H1 (cell line): ENCODE results near the gene POLD1. TPM values are rescaled to one million over a fixed set of nuclear protein-coding genes. Genes with fewer than 3 reads are reported as not detected.
A peak's percentile ranks its signal among the peaks of the same experiment; 100 is the strongest.

Source experiments
- CTCF ChIA-PET: fragments of 300-600 bp; sonication (Branson Sonifier 250); formaldehyde crosslinking; loops from one replicate; lab custom pipeline; 2021; ENCODE audit not compliant: partially characterized antibody; lab: Charles Lee
- POLR2A ChIA-PET: fragments of 300-600 bp; sonication (Branson Sonifier 250); formaldehyde crosslinking; loops from one replicate; lab custom pipeline; 2021; ENCODE audit warnings: inconsistent platforms; ENCODE audit not compliant: partially characterized antibody; lab: Charles Lee
- DNase-seq, 2 experiments: peaks; one replicate each; pipeline versions ENCODE4 v3.0.0 to v3.0.0-alpha.2; 2010 to 2022; ENCODE audit warnings: low spot score in 2 of 2, low read depth in 1 of 2, mixed read lengths in 1 of 2
- FAIRE-seq: peaks from 2 replicates; lab custom pipeline; 2011; peaks lifted over from hg19 to GRCh38; lab: Jason Lieb, UNC
- H2AFZ ChIP-seq: 2 replicates; pipeline ENCODE4 v1.8.1; 2012; ENCODE audit warnings: low read length, inconsistent platforms
- H2AK5ac ChIP-seq: 2 replicates; pipeline ENCODE4 v1.6.1; 2013; ENCODE audit warnings: low read depth, low read length
- H2BK120ac ChIP-seq: replicated peaks from 2 replicates; pipeline ENCODE3; 2013; ENCODE audit warnings: low read depth, low read length, inconsistent platforms
- H2BK12ac ChIP-seq: 2 replicates; pipeline ENCODE4 v1.6.1; 2013; ENCODE audit warnings: low read depth, low read length
- H2BK15ac ChIP-seq: 2 replicates; pipeline ENCODE4 v1.6.1; 2013; ENCODE audit warnings: low read length
- H2BK20ac ChIP-seq: 2 replicates; pipeline ENCODE4 v1.6.1; 2013; ENCODE audit warnings: low read length
- H2BK5ac ChIP-seq: 2 replicates; pipeline ENCODE4 v1.6.1; 2013; ENCODE audit warnings: low read depth, low read length
- H3K14ac ChIP-seq: 2 replicates; pipeline ENCODE4 v1.6.1; 2013; ENCODE audit warnings: inconsistent platforms; ENCODE audit not compliant: insufficient read length
- H3K18ac ChIP-seq: 2 replicates; pipeline ENCODE4 v1.6.1; 2013; ENCODE audit warnings: low read length; ENCODE audit errors: extremely low read depth
- H3K23ac ChIP-seq: 2 replicates; pipeline ENCODE4 v1.6.1; 2013; ENCODE audit warnings: inconsistent platforms; ENCODE audit not compliant: insufficient read length
- H3K23me2 ChIP-seq: 2 replicates; pipeline ENCODE4 v1.6.1; 2013; ENCODE audit warnings: low read depth, low read length
- H3K27ac ChIP-seq: 2 replicates; pipeline ENCODE4 v1.6.1; 2011; ENCODE audit warnings: low read depth, low read length, inconsistent platforms
- H3K27me3 ChIP-seq, 4 experiments: replicated peaks in 1 of 4; 1 replicate in 1 of 4; 2 replicates in 3 of 4; pipeline versions ENCODE4 v1.6.1 to v1.8.1; 2011 to 2013; ENCODE audit warnings: low read length in 3 of 4, mild to moderate bottlenecking in 3 of 4, inconsistent platforms in 2 of 4, mixed read lengths in 2 of 4, moderate library complexity in 1 of 4; ENCODE audit not compliant: control insufficient read depth in 3 of 4, insufficient read depth in 3 of 4; ENCODE audit errors: extremely low read depth in 1 of 4
- H3K36me3 ChIP-seq, 4 experiments: 2 replicates each; pipeline versions ENCODE4 v1.6.1 to v1.8.1; 2011 to 2013; ENCODE audit warnings: mild to moderate bottlenecking in 4 of 4, low read length in 3 of 4, moderate library complexity in 2 of 4, control low read depth in 1 of 4, inconsistent platforms in 1 of 4; ENCODE audit not compliant: insufficient read depth in 4 of 4, control insufficient read depth in 2 of 4
- H3K4ac ChIP-seq: replicated peaks from 2 replicates; pipeline ENCODE3; 2013; ENCODE audit warnings: low read length, low read depth, mixed read lengths, inconsistent platforms; ENCODE audit not compliant: insufficient read length
- H3K4me1 ChIP-seq, 4 experiments: replicated peaks in 1 of 4; 1 replicate in 1 of 4; 2 replicates in 3 of 4; pipeline versions ENCODE4 v1.6.1 to v1.8.1; 2011 to 2013; ENCODE audit warnings: low read length in 3 of 4, inconsistent platforms in 2 of 4, mixed read lengths in 1 of 4; ENCODE audit not compliant: insufficient read depth in 4 of 4, control insufficient read depth in 3 of 4
- H3K4me2 ChIP-seq, 2 experiments: 2 replicates each; pipeline versions ENCODE4 v1.6.1 to v1.8.1; 2011 to 2013; ENCODE audit warnings: low read depth in 2 of 2, low read length in 2 of 2, control low read depth in 1 of 2, inconsistent platforms in 1 of 2, mild to moderate bottlenecking in 1 of 2; ENCODE audit not compliant: insufficient read depth in 1 of 2
- H3K4me3 ChIP-seq, 4 experiments: fragments of 200-600, 300-600 bp in 1 of 4; sonication (generic), shearing (Covaris generic), sonication (Bioruptor Twin) in 1 of 4; 2 replicates each; pipeline versions ENCODE4 v1.5.1 to v1.8.1; 2011 to 2016; ENCODE audit warnings: low read length in 4 of 4, low read depth in 3 of 4, control low read depth in 2 of 4, inconsistent platforms in 2 of 4, mild to moderate bottlenecking in 2 of 4, mixed read lengths in 1 of 4, moderate library complexity in 1 of 4; ENCODE audit not compliant: insufficient read depth in 2 of 4; ENCODE audit errors: extremely low read depth in 1 of 4
- H3K56ac ChIP-seq: replicated peaks from 2 replicates; pipeline ENCODE3; 2013; ENCODE audit warnings: low read depth, mild to moderate bottlenecking, mixed read lengths, low read length, inconsistent platforms; ENCODE audit not compliant: insufficient read length
- H3K79me1 ChIP-seq: 2 replicates; pipeline ENCODE4 v1.6.1; 2013; ENCODE audit warnings: low read depth, low read length, control low read depth
- H3K79me2 ChIP-seq, 2 experiments: 2 replicates each; pipeline versions ENCODE4 v1.6.1 to v1.8.1; 2012 to 2013; ENCODE audit warnings: low read length in 2 of 2, mild to moderate bottlenecking in 2 of 2, inconsistent platforms in 1 of 2; ENCODE audit not compliant: insufficient read depth in 2 of 2, control insufficient read depth in 1 of 2
- H3K9ac ChIP-seq, 4 experiments: replicated peaks in 1 of 4; 1 replicate in 1 of 4; 2 replicates in 3 of 4; pipeline versions ENCODE4 v1.6.1 to v1.8.1; 2011 to 2013; ENCODE audit warnings: low read depth in 3 of 4, low read length in 3 of 4, control low read depth in 2 of 4, mild to moderate bottlenecking in 2 of 4, moderate library complexity in 2 of 4, inconsistent platforms in 1 of 4; ENCODE audit errors: extremely low read depth in 1 of 4
- H3K9me3 ChIP-seq, 2 experiments: 2 replicates each; pipeline versions ENCODE4 v1.6.1 to v1.8.1; 2012 to 2013; ENCODE audit warnings: mild to moderate bottlenecking in 2 of 2, moderate library complexity in 2 of 2, control low read depth in 1 of 2, inconsistent platforms in 1 of 2, low read depth in 1 of 2, low read length in 1 of 2, mixed read lengths in 1 of 2; ENCODE audit not compliant: insufficient read depth in 2 of 2
- H4K20me1 ChIP-seq, 2 experiments: replicated peaks in 1 of 2; 2 replicates each; pipeline versions ENCODE3 to v1.8.1; 2011 to 2013; ENCODE audit warnings: inconsistent platforms in 2 of 2, low read length in 2 of 2, mild to moderate bottlenecking in 1 of 2; ENCODE audit not compliant: insufficient read depth in 2 of 2, control insufficient read depth in 1 of 2
- H4K5ac ChIP-seq: 2 replicates; pipeline ENCODE4 v1.6.1; 2013; ENCODE audit warnings: low read length, low read depth, mixed read lengths, inconsistent platforms; ENCODE audit not compliant: insufficient read length
- H4K8ac ChIP-seq: 2 replicates; pipeline ENCODE4 v1.8.0; 2013; ENCODE audit warnings: mild to moderate bottlenecking, moderate library complexity, low read length, inconsistent platforms; ENCODE audit not compliant: insufficient read depth; ENCODE audit errors: extremely low read depth
- H4K91ac ChIP-seq: replicated peaks from 2 replicates; pipeline ENCODE3; 2013; ENCODE audit warnings: low read length, mixed read lengths, inconsistent platforms; ENCODE audit not compliant: insufficient read length
- CEBPB ChIP-seq: IDR thresholded peaks from 2 replicates; pipeline ENCODE4 v1.6.1; 2012; ENCODE audit warnings: low read depth, low read length
- CHD2 ChIP-seq: IDR thresholded peaks from 2 replicates; pipeline ENCODE4 v1.6.1; 2012; ENCODE audit warnings: low read length, improper control_type of control experiment
- CTBP2 ChIP-seq: IDR thresholded peaks from 2 replicates; pipeline ENCODE4 v1.7.0; 2011; ENCODE audit warnings: borderline replicate concordance, mild to moderate bottlenecking, moderate library complexity, mixed read lengths, low read length; ENCODE audit not compliant: insufficient read depth, insufficient read length
- EGR1 ChIP-seq: IDR thresholded peaks from 2 replicates; pipeline ENCODE4 v1.6.1; 2011; ENCODE audit warnings: low read depth, low read length, borderline replicate concordance
- EZH2 ChIP-seq: fragments of 200-600 bp; sonication (generic); IDR thresholded peaks from 2 replicates; pipeline ENCODE4 v1.7.1; 2012; ENCODE audit warnings: low read depth, mild to moderate bottlenecking, moderate library complexity, low read length, inconsistent platforms; ENCODE audit not compliant: severe bottlenecking
- GTF2F1 ChIP-seq: IDR thresholded peaks from 2 replicates; pipeline ENCODE4 v1.6.1; 2012; ENCODE audit warnings: low read depth, low read length, improper control_type of control experiment, borderline replicate concordance
- KDM4A ChIP-seq: IDR thresholded peaks from one replicate; pipeline ENCODE4 v1.7.1; 2012; ENCODE audit warnings: low read depth, mild to moderate bottlenecking, moderate library complexity, low read length, inconsistent platforms; ENCODE audit not compliant: severe bottlenecking
- POLR2AphosphoS5 ChIP-seq: IDR thresholded peaks from 2 replicates; pipeline ENCODE4 v1.6.1; 2011; ENCODE audit warnings: low read depth, low read length
- RBBP5 ChIP-seq: IDR thresholded peaks from 2 replicates; pipeline ENCODE4 v1.7.1; 2012; ENCODE audit warnings: low read depth, mild to moderate bottlenecking, inconsistent platforms, low read length, moderate library complexity, borderline replicate concordance
- RNF2 ChIP-seq: fragments of 200-900, 300-1000 bp; sonication (generic); IDR thresholded peaks from 2 replicates; pipeline ENCODE4 v1.7.1; 2016; ENCODE audit warnings: borderline replicate concordance, low read depth, mild to moderate bottlenecking, antibody characterized with exemption, low read length; ENCODE audit not compliant: poor library complexity, severe bottlenecking; ENCODE audit errors: missing control alignments
- SIX5 ChIP-seq: IDR thresholded peaks from 2 replicates; pipeline ENCODE4 v1.6.1; 2011; ENCODE audit warnings: mild to moderate bottlenecking, low read depth, low read length
- TBP ChIP-seq: IDR thresholded peaks from 2 replicates; pipeline ENCODE4 v1.6.1; 2011; ENCODE audit warnings: low read depth, low read length, improper control_type of control experiment
- WGBS, 2 experiments: shearing (Covaris generic) in 1 of 2; methylation state at CpG; one replicate each; pipeline versions ENCODE4 v1.1.6 to v1.1.7; 2013 to 2015; ENCODE audit warnings: low lambda C conversion rate in 2 of 2, mixed read lengths in 2 of 2, inconsistent platforms in 1 of 2, low coverage in 1 of 2, missing lambda C conversion rate in 1 of 2; ENCODE audit not compliant: insufficient replicate concordance in 2 of 2, insufficient coverage in 1 of 2, insufficient read length in 1 of 2; ENCODE audit errors: extremely low coverage in 1 of 2, missing lambda C conversion rate in 1 of 2; 5-methylcytosine and 5-hydroxymethylcytosine counted together
- polyA plus RNA-seq, 7 experiments: library from polyadenylated mRNA; depleted of rRNA in 3 of 7; stranded (reverse) in 5 of 7; unstranded in 2 of 7; fragments of >200 nt in 5 of 7; fragments of 200-250 nt in 2 of 7; gene quantifications; 1 replicate in 5 of 7; 2 replicates in 1 of 7; 4 replicates in 1 of 7; pipeline versions ENCODE4 v1.2.1 to v1.2.3, GENCODE V29; 2011 to 2013; ENCODE audit warnings: missing spikeins in 2 of 7, mixed read lengths in 2 of 7
- total RNA-seq: library from RNA; stranded (reverse); fragmentation: NEBNext Ultra II Directional; extraction: Animal tissue kit (Norgen Biotek cat#: 25700); gene quantifications from 2 replicates; pipeline ENCODE4 v1.2.1, GENCODE V29; 2021

POLD1 gene
- total and polyA plus RNA-seq, 2 of the 8 experiments (the other 6 are each of a cell fraction or from before 2014, with no cell fraction given): 141 to 142 TPM

DNA sequence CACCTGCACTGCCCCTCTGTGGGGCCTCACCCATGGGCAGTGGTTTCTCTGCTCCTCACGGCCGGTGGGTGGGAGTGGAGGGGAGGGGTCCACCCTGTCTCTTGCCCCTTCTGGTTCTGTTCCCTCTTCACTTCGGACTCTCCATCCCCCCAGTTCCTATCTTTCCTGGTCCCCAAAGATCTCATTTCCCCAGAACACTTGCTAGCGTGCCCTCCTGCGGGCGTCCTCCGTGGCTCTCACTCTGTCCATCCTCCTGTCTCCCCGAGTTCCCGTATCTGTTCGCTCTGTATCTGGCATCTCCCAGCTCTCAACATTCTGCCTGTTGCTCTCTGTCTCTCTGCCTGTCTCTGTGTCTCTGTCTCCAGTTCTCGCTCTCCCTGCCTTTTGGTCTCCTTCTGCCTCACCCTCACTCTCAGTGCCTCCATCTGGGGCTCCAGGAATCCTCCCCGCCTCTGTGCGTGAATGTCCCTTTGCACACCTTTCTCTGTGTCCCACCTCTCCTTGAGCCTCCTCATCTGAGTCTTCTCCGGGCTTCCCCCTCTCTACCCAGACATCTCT, 35.0 kb downstream of the POLD1 start:
- H3K79me2 ChIP-seq: no peaks in the 10 kb centered on the region
- no peak overlapping the region for H4K8ac ChIP-seq
- peak overlapping the region; percentile 75 for H4K91ac ChIP-seq
- peak overlapping the region; percentile 91; the same call in 1 of the 2 replicates for H2BK5ac ChIP-seq
- no peak overlapping the region for H3K14ac ChIP-seq
- no peak overlapping the region for H3K4ac ChIP-seq
- H2BK20ac ChIP-seq: peak overlapping the region; percentile 86; the same call in 1 of the 2 replicates
- no peak overlapping the region for H2BK120ac ChIP-seq
- peaks cover 0 to 8% of the 10 kb centered on the region in 2 experiments for H4K20me1 ChIP-seq
- peak overlapping the region; percentile 39 to 67 (median 52) for H3K4me3 ChIP-seq
- H3K23me2 ChIP-seq: peaks cover 12% of the 10 kb centered on the region; the same call in 1 of the 2 replicates
- peak overlapping the region; percentile 93 to 95 for H3K4me2 ChIP-seq
- no peak overlapping the region for H2AK5ac ChIP-seq
- peak overlapping the region; percentile 61; the same call in 1 of the 2 replicates for H2BK15ac ChIP-seq
- no peak for FAIRE-seq
- H3K79me1 ChIP-seq: peaks cover 2% of the 10 kb centered on the region; the same call in 1 of the 2 replicates
- CTCF ChIA-PET: interaction anchor here (0.8 to 1.1 kb wide), 3 partner anchors 9 to 43 kb away, joined by 3 to 5 read pairs (median 3); no protein-coding TSS in a partner anchor
- no peak overlapping the region for H3K56ac ChIP-seq
- POLR2A ChIA-PET: interaction anchor here (0.8 to 2.8 kb wide), 12 partner anchors 9 to 103 kb away, joined by 3 to 16 read pairs (median 4); partner anchors contain the start of genes MYBPC2, NR1H2 and POLD1
- H2AFZ ChIP-seq: peak overlapping the region; percentile 55; the same call in 1 of the 2 replicates
- DNase-seq: no peak
- peaks cover 0 to 2% (median 0%) of the 10 kb centered on the region in 4 experiments; a peak in 1 of 7 replicates for H3K27me3 ChIP-seq
- peak overlapping the region; percentile 92; the same call in 1 of the 2 replicates for H2BK12ac ChIP-seq
- no peaks in the 10 kb centered on the region for H3K9me3 ChIP-seq
- no peak overlapping the region for H3K27ac ChIP-seq
- no peaks in the 10 kb centered on the region for H3K36me3 ChIP-seq
- H3K9ac ChIP-seq: peak overlapping the region in 3 of 4 experiments; percentile 3 to 13 (median 13); a peak in 3 of 7 replicates
- WGBS, 2 experiments: 11% methylated on average over 14 of the region's 14 CpGs; no CpG with 5 or more reads in 1 of the 2 experiments
- TF ChIP-seq RNF2: no peak
- peak; percentile 44 for TF ChIP-seq KDM4A
- no peak for TF ChIP-seq SIX5
- 0 out of 2 replicates have a peak, but pooled peaks have one; percentile 64 for TF ChIP-seq RBBP5
- TF ChIP-seq CEBPB: no peak
- peak; percentile 31 for TF ChIP-seq CTBP2
- no peak for TF ChIP-seq TBP
- no peak for TF ChIP-seq GTF2F1
- TF ChIP-seq CHD2: no peak
- TF ChIP-seq POLR2AphosphoS5: no peak
- no peak for TF ChIP-seq EGR1
- no peak for TF ChIP-seq EZH2
- peaks cover 0 to 20% (median 12%) of the 10 kb centered on the region in 4 experiments; a peak in 6 of 7 replicates for H3K4me1 ChIP-seq
- H3K18ac ChIP-seq: peak overlapping the region; percentile 60
- H4K5ac ChIP-seq: no peak overlapping the region
- no peak overlapping the region for H3K23ac ChIP-seq
